GM12878 (cell line): ENCODE data around the gene ZNF891. TPM values are rescaled to one million over a fixed set of nuclear protein-coding genes. Genes with fewer than 3 reads are reported as not detected.

Experiments used
- ATAC-seq: fragments of 200-7000 bp; cut with Tn5 transposase; 3 replicates; pipeline ENCODE4 v1.9.1; 2020; ENCODE audit warnings: mild to moderate bottlenecking, moderate library complexity
- BruUV-seq: library from RNA; stranded (reverse); fragments of 400-500 nt; replicated peaks from 2 replicates; lab custom pipeline; 2021; lab: Mats Ljungman, UMichigan
- CTCF ChIA-PET: fragments of 300-600 bp; sonication (Branson Sonifier 250); formaldehyde crosslinking; extraction: SDS; loops from one replicate; lab custom pipeline; 2021; ENCODE audit warnings: inconsistent platforms; lab: Yijun Ruan, JAX
- POLR2A ChIA-PET: fragments of 350-600 bp; formaldehyde crosslinking; extraction: SDS; loops from one replicate; lab custom pipeline; 2021; ENCODE audit warnings: inconsistent platforms; lab: Charles Lee
- RAD21 ChIA-PET: fragments of 300-600 bp; sonication (Branson Sonifier 250); formaldehyde crosslinking; loops from one replicate; lab custom pipeline; 2023; ENCODE audit warnings: antibody characterized with exemption; ENCODE audit not compliant: unreplicated experiment; lab: Charles Lee
- SMC1A ChIA-PET: fragments of 300-600 bp; sonication (Branson Sonifier 250); formaldehyde crosslinking; loops from one replicate; lab custom pipeline; 2023; ENCODE audit not compliant: unreplicated experiment, uncharacterized antibody; lab: Charles Lee
- DNase-seq: peaks from one replicate; pipeline ENCODE4 v3.0.0-alpha.2; 2011; ENCODE audit warnings: low read depth, low spot score
- FAIRE-seq: peaks from 3 replicates; lab custom pipeline; 2011; peaks lifted over from hg19 to GRCh38; lab: Jason Lieb, UNC
- H2AFZ ChIP-seq: 2 replicates; pipeline ENCODE4 v1.6.0; 2011; ENCODE audit warnings: low read depth, low read length, control low read depth; ENCODE audit not compliant: control insufficient read depth
- H3K27ac ChIP-seq: 2 replicates; pipeline ENCODE4 v1.5.1; 2011; ENCODE audit warnings: control low read depth; ENCODE audit not compliant: control insufficient read depth, insufficient read depth
- H3K27me3 ChIP-seq, 2 experiments: replicated peaks in 1 of 2; 2 replicates each; pipeline versions ENCODE4 v1.6.0 to v1.6.1; 2011; ENCODE audit warnings: low read length in 1 of 2; ENCODE audit not compliant: control insufficient read depth in 2 of 2, insufficient read depth in 2 of 2
- H3K36me3 ChIP-seq, 2 experiments: 2 replicates each; pipeline ENCODE4 v1.5.1; 2011; ENCODE audit warnings: low read length in 1 of 2; ENCODE audit not compliant: control insufficient read depth in 2 of 2, insufficient read depth in 2 of 2
- H3K4me1 ChIP-seq: 2 replicates; pipeline ENCODE4 v1.6.1; 2011; ENCODE audit warnings: mild to moderate bottlenecking, low read length, moderate library complexity, mixed read lengths; ENCODE audit not compliant: control insufficient read depth, insufficient read depth
- H3K4me2 ChIP-seq: 2 replicates; pipeline ENCODE4 v1.6.0; 2011; ENCODE audit warnings: control low read depth; ENCODE audit not compliant: control insufficient read depth, insufficient read depth
- H3K4me3 ChIP-seq: fragments of 200-600 bp; sonication (generic); 2 replicates; pipeline ENCODE4 v1.5.1; 2016
- H3K79me2 ChIP-seq: 2 replicates; pipeline ENCODE4 v1.6.0; 2011; ENCODE audit warnings: low read length; ENCODE audit not compliant: control insufficient read depth, insufficient read depth
- H3K9ac ChIP-seq: 2 replicates; pipeline ENCODE4 v1.8.0; 2011; ENCODE audit warnings: low read length, control low read depth, mixed read lengths; ENCODE audit not compliant: control insufficient read depth, insufficient read depth
- H3K9me3 ChIP-seq: replicated peaks from 3 replicates; pipeline ENCODE4 v1.5.1; 2011; ENCODE audit warnings: mild to moderate bottlenecking, low read length; ENCODE audit not compliant: control insufficient read depth, insufficient read depth
- H4K20me1 ChIP-seq: 2 replicates; pipeline ENCODE4 v1.6.0; 2011; ENCODE audit not compliant: control insufficient read depth, insufficient read depth
- CREB1 ChIP-seq: IDR thresholded peaks from 2 replicates; pipeline ENCODE4 v1.6.1; 2012; ENCODE audit warnings: low read depth, mild to moderate bottlenecking, inconsistent platforms
- DPF2 ChIP-seq: fragments of 450-650 bp; IDR thresholded peaks from 2 replicates; pipeline ENCODE4 v1.6.1; 2017; ENCODE audit warnings: mild to moderate bottlenecking
- ETV6 ChIP-seq, 2 experiments: fragments of 450-650 bp in 1 of 2; IDR thresholded peaks in 1 of 2; conservative IDR thresholded peaks in 1 of 2; 2 replicates each; pipeline ENCODE4 v1.6.1; 2014; ENCODE audit warnings: antibody characterized with exemption in 1 of 2, borderline replicate concordance in 1 of 2, low read depth in 1 of 2, mild to moderate bottlenecking in 1 of 2, moderate library complexity in 1 of 2
- IKZF1 ChIP-seq: fragments of 450-650 bp; conservative IDR thresholded peaks from 2 replicates; pipeline ENCODE4 v1.6.1; 2017; ENCODE audit warnings: antibody characterized with exemption, mild to moderate bottlenecking
- MEF2A ChIP-seq: IDR thresholded peaks from 2 replicates; pipeline ENCODE4 v1.6.1; 2011; ENCODE audit warnings: low read depth, mild to moderate bottlenecking, low read length, moderate library complexity; ENCODE audit not compliant: insufficient read depth
- MYC ChIP-seq: IDR thresholded peaks from 2 replicates; pipeline ENCODE4 v1.6.1; 2011; ENCODE audit warnings: mild to moderate bottlenecking, low read length, moderate library complexity, inconsistent platforms; ENCODE audit not compliant: insufficient read depth, insufficient replicate concordance, insufficient read length, severe bottlenecking
- NFIC ChIP-seq: IDR thresholded peaks from 2 replicates; pipeline ENCODE4 v1.6.1; 2012; ENCODE audit warnings: low read depth, mild to moderate bottlenecking, inconsistent platforms, low read length, moderate library complexity
- PML ChIP-seq: IDR thresholded peaks from 2 replicates; pipeline ENCODE4 v1.6.1; 2012; ENCODE audit warnings: low read length, inconsistent platforms
- POLR2AphosphoS5 ChIP-seq: IDR thresholded peaks from 2 replicates; pipeline ENCODE4 v1.6.1; 2011; ENCODE audit warnings: mild to moderate bottlenecking, low read length, inconsistent platforms
- RBBP5 ChIP-seq: fragments of 200-600 bp; sonication (generic); conservative IDR thresholded peaks from 2 replicates; pipeline ENCODE4 v1.6.1; 2016
- RCOR1 ChIP-seq: conservative IDR thresholded peaks from 2 replicates; pipeline ENCODE4 v1.6.1; 2012; ENCODE audit warnings: low read depth, low read length, improper control_type of control experiment
- SMC3 ChIP-seq: IDR thresholded peaks from 2 replicates; pipeline ENCODE4 v1.6.1; 2011; ENCODE audit warnings: low read length, improper control_type of control experiment, borderline replicate concordance
- SRF ChIP-seq, 2 experiments: IDR thresholded peaks; 2 replicates each; pipeline ENCODE4 v1.6.1; 2011; ENCODE audit warnings: low read depth in 2 of 2, low read length in 2 of 2, mild to moderate bottlenecking in 1 of 2, moderate library complexity in 1 of 2
- STAT3 ChIP-seq: IDR thresholded peaks from 2 replicates; pipeline ENCODE4 v1.6.1; 2011; ENCODE audit warnings: low read depth, low read length, improper control_type of control experiment
- YBX1 ChIP-seq: fragments of 450-650 bp; IDR thresholded peaks from 2 replicates; pipeline ENCODE4 v1.6.1; 2016; ENCODE audit warnings: antibody characterized with exemption
- ZNF217 ChIP-seq: fragments of 450-650 bp; IDR thresholded peaks from 2 replicates; pipeline ENCODE4 v1.6.1; 2017; ENCODE audit warnings: antibody characterized with exemption, mild to moderate bottlenecking
- ZNF24 ChIP-seq: fragments of 450-650 bp; IDR thresholded peaks from 2 replicates; pipeline ENCODE4 v1.6.1; 2017; ENCODE audit warnings: antibody characterized with exemption, mild to moderate bottlenecking
- WGBS: methylation state at CpG from one replicate; pipeline ENCODE4 v1.1.6; 2016; ENCODE audit warnings: low lambda C conversion rate; ENCODE audit not compliant: insufficient replicate concordance, insufficient coverage; ENCODE audit errors: missing lambda C conversion rate; 5-methylcytosine and 5-hydroxymethylcytosine counted together
- in situ Hi-C: fragments of 300-500 bp; cut with MboI; formaldehyde crosslinking; loops from 9 replicates; pipeline ENCODE4 v1.14.3; 2018; ENCODE audit warnings: mixed read lengths
- intact Hi-C: fragments of 100-400 bp; cut with micrococcal nuclease; formaldehyde crosslinking; loops from one replicate; pipeline ENCODE4 v1.14.2; 2022; ENCODE audit not compliant: unreplicated experiment
- polyA plus RNA-seq, 11 experiments: library from polyadenylated mRNA; depleted of rRNA in 4 of 11; unstranded in 6 of 11; stranded (reverse) in 5 of 11; fragments of >200 nt; fragmentation: Nextera tagmentation in 4 of 11; fragmentation: Illumina TruSeq in 1 of 11; extraction: Ambion mirVana in 4 of 11; extraction: Trizol in 1 of 11; gene quantifications; 1 replicate in 1 of 11; 2 replicates in 10 of 11; pipeline versions ENCODE4 v1.2.1 to v1.2.3, GENCODE V29; 2011 to 2016; ENCODE audit warnings: inconsistent platforms in 2 of 11, missing spikeins in 2 of 11, low read depth in 1 of 11
- total RNA-seq, 4 experiments: library from RNA; depleted of rRNA in 3 of 4; stranded (reverse); fragments of >200 nt in 3 of 4; fragmentation: Illumina TruSeq in 1 of 4; extraction: Trizol in 1 of 4; gene quantifications; 2 replicates each; pipeline versions ENCODE4 v1.2.1 to v1.2.3, GENCODE V29; 2013 to 2021
- TF ChIP-seq, protein P1 (sequence below): fragments of 450-650 bp; IDR thresholded peaks from 2 replicates; pipeline ENCODE4 v1.6.1; 2014; ENCODE audit warnings: mild to moderate bottlenecking
- TF ChIP-seq, protein P2 (sequence below): fragments of 450-650 bp; IDR thresholded peaks from 2 replicates; pipeline ENCODE4 v1.6.1; 2016; ENCODE audit warnings: mild to moderate bottlenecking

ZNF891 gene
- total and polyA plus RNA-seq, 10 of the 15 experiments (the other 5 are each of a cell fraction or from before 2014, with no cell fraction given): 0.20 to 1.1 (median 0.69) TPM

DNA sequence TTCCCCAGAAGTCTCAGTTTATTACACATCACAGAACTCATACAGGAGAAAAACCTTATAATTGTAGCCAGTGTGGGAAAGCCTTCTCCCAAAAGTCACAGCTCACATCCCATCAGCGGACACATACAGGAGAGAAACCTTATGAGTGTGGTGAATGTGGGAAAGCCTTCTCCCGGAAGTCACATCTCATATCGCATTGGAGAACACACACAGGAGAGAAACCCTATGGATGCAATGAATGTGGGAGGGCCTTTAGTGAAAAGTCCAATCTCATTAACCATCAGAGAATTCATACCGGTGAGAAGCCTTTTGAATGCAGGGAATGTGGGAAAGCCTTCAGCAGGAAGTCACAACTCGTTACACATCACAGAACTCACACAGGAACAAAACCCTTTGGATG is 72.6 kb downstream of the ZNF891 start:
- Histone ChIP-seq H3K4me1 (no peaks in the 10 kb centered on the region), H3K9me3 (peaks cover 70% of the 10 kb centered on the region), H3K79me2 (no peaks in the 10 kb centered on the region), H3K4me3 (no peak overlapping the region), H3K4me2 (no peak overlapping the region), H3K36me3 (peaks cover 0 to 11% of the 10 kb centered on the region in 2 experiments; a peak in 2 of 4 replicates), H2AFZ (no peak overlapping the region), H4K20me1 (no peaks in the 10 kb centered on the region), H3K27me3 (no peaks in the 10 kb centered on the region), H3K9ac (no peak overlapping the region)
- RAD21 ChIA-PET: no interaction called here
- in situ Hi-C loops (no loop called here), intact Hi-C loops (no loop called here)
- DNase-seq: no peak
- TSS peak; percentile 10 for BruUV-seq
- FAIRE-seq: no peak
- POLR2A ChIA-PET: no interaction called here
- TF ChIP-seq RCOR1 (no peak), STAT3 (no peak), IKZF1 (no peak), ZNF217 (no peak), CREB1 (no peak), NFIC (no peak), PML (no peak), MYC (no peak), ZNF24 (no peak), POLR2AphosphoS5 (no peak), SMC3 (no peak), RBBP5 (no peak), MEF2A (no peak), DPF2 (no peak), SRF (IDR thresholded peaks at IDR 0.05; ENCODE audit: low read depth in 2 of 2, low read length in 2 of 2) (no peak), ETV6 (conservative IDR thresholded peaks at IDR 0.05 in 1 of 2, IDR thresholded peaks at IDR 0.05 in 1 of 2; ENCODE audit: borderline replicate concordance in 1 of 2, low read depth in 1 of 2) (no peak), YBX1 (no peak)
- TF ChIP-seq, protein P1, sequence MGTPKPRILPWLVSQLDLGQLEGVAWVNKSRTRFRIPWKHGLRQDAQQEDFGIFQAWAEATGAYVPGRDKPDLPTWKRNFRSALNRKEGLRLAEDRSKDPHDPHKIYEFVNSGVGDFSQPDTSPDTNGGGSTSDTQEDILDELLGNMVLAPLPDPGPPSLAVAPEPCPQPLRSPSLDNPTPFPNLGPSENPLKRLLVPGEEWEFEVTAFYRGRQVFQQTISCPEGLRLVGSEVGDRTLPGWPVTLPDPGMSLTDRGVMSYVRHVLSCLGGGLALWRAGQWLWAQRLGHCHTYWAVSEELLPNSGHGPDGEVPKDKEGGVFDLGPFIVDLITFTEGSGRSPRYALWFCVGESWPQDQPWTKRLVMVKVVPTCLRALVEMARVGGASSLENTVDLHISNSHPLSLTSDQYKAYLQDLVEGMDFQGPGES: no peak
- TF ChIP-seq, protein P2, sequence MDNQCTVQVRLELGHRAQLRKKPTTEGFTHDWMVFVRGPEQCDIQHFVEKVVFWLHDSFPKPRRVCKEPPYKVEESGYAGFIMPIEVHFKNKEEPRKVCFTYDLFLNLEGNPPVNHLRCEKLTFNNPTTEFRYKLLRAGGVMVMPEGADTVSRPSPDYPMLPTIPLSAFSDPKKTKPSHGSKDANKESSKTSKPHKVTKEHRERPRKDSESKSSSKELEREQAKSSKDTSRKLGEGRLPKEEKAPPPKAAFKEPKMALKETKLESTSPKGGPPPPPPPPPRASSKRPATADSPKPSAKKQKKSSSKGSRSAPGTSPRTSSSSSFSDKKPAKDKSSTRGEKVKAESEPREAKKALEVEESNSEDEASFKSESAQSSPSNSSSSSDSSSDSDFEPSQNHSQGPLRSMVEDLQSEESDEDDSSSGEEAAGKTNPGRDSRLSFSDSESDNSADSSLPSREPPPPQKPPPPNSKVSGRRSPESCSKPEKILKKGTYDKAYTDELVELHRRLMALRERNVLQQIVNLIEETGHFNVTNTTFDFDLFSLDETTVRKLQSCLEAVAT: no peak
- TF ChIP-seq, all 136 proteins: peak for 0
- WGBS: 89% methylated on average over 5 of the region's 5 CpGs
- ATAC-seq: no peak
- H3K27ac ChIP-seq: no peak overlapping the region
- ChIA-PET CTCF (no interaction called here), SMC1A (interaction anchor here (1.5 kb wide), 1 partner anchor 19 kb away, joined by 6 read pairs; no protein-coding TSS in a partner anchor)
